Measurements from ENCODE around the gene SAG.

Gene SAG

GRCh38 chr2:233307565-233307964, at the start of gene SAG:
SAG (plus strand) TSS chr2:233307816; CDS start chr2:233309190, 1,374 bp downstream.
- no peak for DNase-seq

- no peak for DNase-seq
These were observed 49.4 kb upstream of the SAG start for GRCh38 chr2:233258211-233258610.

GRCh38 chr2:233259730-233260129, 47.9 kb upstream of the SAG start:
- no peak for DNase-seq

- no peak for DNase-seq
These were observed 47.0 kb upstream of the SAG start for GRCh38 chr2:233260661-233261060.

- no peak for DNase-seq
These were observed 45.6 kb upstream of the SAG start for GRCh38 chr2:233261819-233262555.

GRCh38 chr2:233262562-233262961, 45.1 kb upstream of the SAG start:
- DNase-seq, result no peak

GRCh38 chr2:233263045-233263570, 44.5 kb upstream of the SAG start:
- no peak for DNase-seq

GRCh38 chr2:233264667-233265066, 42.9 kb upstream of the SAG start:
- DNase-seq, result no peak

- DNase-seq, result no peak
These were observed 41.7 kb upstream of the SAG start for GRCh38 chr2:233265899-233266431.

- no peak for DNase-seq
These were observed 41.1 kb upstream of the SAG start for GRCh38 chr2:233266481-233266880.

- DNase-seq, result peak; percentile 90 to 91
These were observed 39.9 kb upstream of the SAG start for GRCh38 chr2:233267516-233268245.

GRCh38 chr2:233270366-233270765, 37.2 kb upstream of the SAG start:
- peak; percentile 21 to 67 for DNase-seq

- DNase-seq, result peak in 1 of 2 donors; percentile 35
These were observed 36.7 kb upstream of the SAG start for GRCh38 chr2:233270951-233271350.

GRCh38 chr2:233271693-233272092, 35.9 kb upstream of the SAG start:
- no peak for DNase-seq

- DNase-seq, result no peak
These were observed 34.5 kb upstream of the SAG start for GRCh38 chr2:233273120-233273519.

GRCh38 chr2:233275223-233275622, 32.4 kb upstream of the SAG start:
- no peak for DNase-seq

- no peak for DNase-seq
These were observed 28.7 kb upstream of the SAG start for GRCh38 chr2:233278921-233279320.

GRCh38 chr2:233280114-233280693, 27.4 kb upstream of the SAG start:
- no peak for DNase-seq

- DNase-seq, result no peak
These were observed 26.1 kb upstream of the SAG start for GRCh38 chr2:233281553-233281952.

- DNase-seq, result no peak
These were observed 25.5 kb upstream of the SAG start for GRCh38 chr2:233281992-233282603.

GRCh38 chr2:233285921-233286320, 21.7 kb upstream of the SAG start:
- DNase-seq, result no peak

GRCh38 chr2:233287871-233288270, 19.7 kb upstream of the SAG start:
- no peak for DNase-seq

GRCh38 chr2:233288663-233289062, 19.0 kb upstream of the SAG start:
- DNase-seq, result no peak
